Measurements from ENCODE around the gene BMI1.

GRCh38 chr10:22344249-22344648, 23.4 kb downstream of the BMI1 start:
- TF ChIP-seq, protein P1, sequence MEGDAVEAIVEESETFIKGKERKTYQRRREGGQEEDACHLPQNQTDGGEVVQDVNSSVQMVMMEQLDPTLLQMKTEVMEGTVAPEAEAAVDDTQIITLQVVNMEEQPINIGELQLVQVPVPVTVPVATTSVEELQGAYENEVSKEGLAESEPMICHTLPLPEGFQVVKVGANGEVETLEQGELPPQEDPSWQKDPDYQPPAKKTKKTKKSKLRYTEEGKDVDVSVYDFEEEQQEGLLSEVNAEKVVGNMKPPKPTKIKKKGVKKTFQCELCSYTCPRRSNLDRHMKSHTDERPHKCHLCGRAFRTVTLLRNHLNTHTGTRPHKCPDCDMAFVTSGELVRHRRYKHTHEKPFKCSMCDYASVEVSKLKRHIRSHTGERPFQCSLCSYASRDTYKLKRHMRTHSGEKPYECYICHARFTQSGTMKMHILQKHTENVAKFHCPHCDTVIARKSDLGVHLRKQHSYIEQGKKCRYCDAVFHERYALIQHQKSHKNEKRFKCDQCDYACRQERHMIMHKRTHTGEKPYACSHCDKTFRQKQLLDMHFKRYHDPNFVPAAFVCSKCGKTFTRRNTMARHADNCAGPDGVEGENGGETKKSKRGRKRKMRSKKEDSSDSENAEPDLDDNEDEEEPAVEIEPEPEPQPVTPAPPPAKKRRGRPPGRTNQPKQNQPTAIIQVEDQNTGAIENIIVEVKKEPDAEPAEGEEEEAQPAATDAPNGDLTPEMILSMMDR (IDR thresholded peaks at IDR 0.05) = no peak
- no peak for TF ChIP-seq POLR2A (IDR thresholded peaks at IDR 0.05)
